GM12873 (cell line): ENCODE data around the gene MAP3K1.

ENCODE experiments used
- CTCF ChIP-seq: IDR thresholded peaks from 2 replicates; pipeline ENCODE4 v1.5.1; 2012; ENCODE audit warnings: low read depth, mild to moderate bottlenecking, moderate library complexity, low read length, control low read depth; ENCODE audit not compliant: insufficient read depth; ENCODE audit errors: missing control alignments

The MAP3K1 gene

GRCh38 chr5:56837956-56838355 lies 22.6 kb downstream of the MAP3K1 start:
- TF ChIP-seq CTCF, result no peak

- peak; percentile 54 for TF ChIP-seq CTCF
Measured at GRCh38 chr5:56838409-56839039, 23.2 kb downstream of the MAP3K1 start.

- no peak for TF ChIP-seq CTCF
Measured at GRCh38 chr5:56839062-56839461, 23.7 kb downstream of the MAP3K1 start.

- TF ChIP-seq CTCF, result no peak
Measured at GRCh38 chr5:56840597-56840996, 25.2 kb downstream of the MAP3K1 start.

- no peak for TF ChIP-seq CTCF
Measured at GRCh38 chr5:56845277-56845676, 29.9 kb downstream of the MAP3K1 start.

GRCh38 chr5:56845904-56846480 lies 30.6 kb downstream of the MAP3K1 start:
- no peak for TF ChIP-seq CTCF

GRCh38 chr5:56848206-56848605 lies 32.9 kb downstream of the MAP3K1 start:
- no peak for TF ChIP-seq CTCF
